Gastroesophageal sphincter (tissue), 4 donors: ENCODE measurements around the gene DOC2A. TPM values are rescaled to one million over a fixed set of nuclear protein-coding genes. Genes with fewer than 3 reads are reported as not detected.

Experiments used
- ATAC-seq: fragments of 150-250 bp; one replicate; pipeline ENCODE4 v1.9.1; 2016; ENCODE audit warnings: mild to moderate bottlenecking, moderate library complexity
- H3K27ac ChIP-seq, 4 donors: fragments of 200-600 bp; sonication (generic) in 3 of 4; 1 replicate in 3 of 4; 2 replicates in 1 of 4; pipeline ENCODE4 v1.5.1; 2016 to 2019
- H3K27me3 ChIP-seq: fragments of 200-600 bp; sonication (generic); one replicate; pipeline ENCODE4 v1.5.1; 2019
- H3K36me3 ChIP-seq, 2 donors: fragments of 200-600 bp; sonication (generic); one replicate each; pipeline ENCODE4 v1.5.1; 2019; ENCODE audit warnings: control low read depth in 1 of 2
- H3K4me1 ChIP-seq, 3 donors: fragments of 200-600 bp; sonication (generic); 1 replicate in 2 of 3; 2 replicates in 1 of 3; pipeline ENCODE4 v1.5.1; 2016 to 2019; ENCODE audit warnings: control low read depth in 2 of 3
- H3K4me3 ChIP-seq, 2 donors: fragments of 200-600 bp; sonication (generic); one replicate each; pipeline ENCODE4 v1.5.1; 2019; ENCODE audit warnings: mild to moderate bottlenecking in 1 of 2, moderate library complexity in 1 of 2
- H3K9me3 ChIP-seq, 3 donors: fragments of 200-600 bp; sonication (generic); one replicate each; pipeline ENCODE4 v1.5.1; 2017 to 2019; ENCODE audit warnings: control low read depth in 2 of 3
- CTCF ChIP-seq, 4 experiments: fragments of 200-600 bp in 2 of 4; fragments of 450-650 bp in 2 of 4; sonication (generic) in 1 of 4; IDR thresholded peaks; one replicate each; pipeline ENCODE4 v1.5.1; 2017 to 2019; ENCODE audit warnings: antibody characterized with exemption in 4 of 4, mild to moderate bottlenecking in 2 of 4, moderate library complexity in 2 of 4
- EP300 ChIP-seq: sonication (generic); formaldehyde crosslinking; IDR thresholded peaks from one replicate; pipeline ENCODE4 v1.6.1; 2017; ENCODE audit warnings: antibody characterized with exemption, mild to moderate bottlenecking
- POLR2A ChIP-seq, 2 donors: fragments of 450-650 bp; IDR thresholded peaks; one replicate each; pipeline ENCODE4 v1.6.1; 2017; ENCODE audit warnings: antibody characterized with exemption in 2 of 2, mild to moderate bottlenecking in 2 of 2, moderate library complexity in 1 of 2
- POLR2AphosphoS5 ChIP-seq: sonication (generic); formaldehyde crosslinking; IDR thresholded peaks from one replicate; pipeline ENCODE4 v1.6.1; 2017; ENCODE audit warnings: antibody characterized with exemption
- WGBS, 2 donors: methylation state at CpG; one replicate each; pipeline ENCODE4 v1.1.5; 2018; ENCODE audit warnings: low coverage in 1 of 2; 5-methylcytosine and 5-hydroxymethylcytosine counted together
- total RNA-seq, 4 donors: library from RNA; depleted of rRNA; stranded (reverse); fragments of >200 nt; gene quantifications; one replicate each; pipeline ENCODE4 v1.1.0, GENCODE V29; 2016

Gene DOC2A
- total RNA-seq, 4 donors from 2014 or later = 0.77 to 0.81 (median 0.78) TPM; not detected in 1

DNA sequence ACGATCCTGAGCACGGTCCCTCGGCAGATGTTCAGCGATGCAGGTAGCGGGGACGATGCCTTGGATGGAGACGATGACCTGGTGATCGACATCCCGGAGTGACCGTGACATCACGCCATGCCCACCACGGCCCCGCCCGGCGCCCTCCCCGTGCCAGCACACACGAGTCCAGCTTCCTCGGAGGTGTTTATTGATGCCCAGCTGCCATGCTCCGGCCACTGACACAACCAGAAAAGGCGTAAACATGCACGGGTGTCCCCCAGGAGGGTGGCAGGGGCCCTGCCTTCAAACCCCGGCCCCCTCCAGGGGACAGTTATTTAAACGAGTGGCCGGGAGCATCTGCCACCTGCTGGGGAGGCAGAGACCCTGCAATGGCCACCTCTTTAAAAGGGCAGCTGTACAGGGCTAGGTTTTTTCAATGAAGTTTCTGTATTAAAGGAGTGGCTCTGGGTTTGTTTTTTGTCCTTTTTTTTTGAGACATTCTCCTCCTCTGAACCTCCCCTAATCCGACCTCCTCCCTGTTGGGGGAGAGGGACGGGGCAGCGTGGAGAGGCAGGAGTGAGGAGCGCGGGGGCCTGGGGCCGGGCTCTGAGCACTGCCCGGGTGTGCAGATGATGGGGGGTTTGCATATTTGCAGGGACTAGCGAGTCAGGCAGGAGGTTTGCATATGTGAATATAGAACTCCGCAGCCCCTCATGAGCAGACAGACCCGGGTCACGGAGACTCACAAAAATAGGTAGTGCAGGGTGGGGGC, 5.3 kb downstream of the DOC2A start:
- Histone ChIP-seq H3K4me1 (peaks cover 0 to 21% (median 7%) of the 10 kb centered on the region in 3 donors), H3K27ac (no peak overlapping the region), H3K36me3 (peaks cover 0 to 36% of the 10 kb centered on the region in 2 donors), H3K4me3 (no peak overlapping the region), H3K27me3 (peaks cover 31% of the 10 kb centered on the region), H3K9me3 (no peaks in the 10 kb centered on the region)
- ATAC-seq = peak; percentile 54
- 35% methylated on average over 8 of the region's 35 CpGs; no CpG with 5 or more reads in 1 of the 2 donors for WGBS, 2 donors
- TF ChIP-seq EP300 = no peak
- TF ChIP-seq CTCF (IDR thresholded peaks at IDR 0.05) = peak in 3 of 4 experiments; percentile 73 to 91 (median 79)

- no peak overlapping the region for H3K27ac ChIP-seq
- peaks cover 24% of the 10 kb centered on the region for H3K27me3 ChIP-seq
- no peak overlapping the region for H3K4me3 ChIP-seq
- H3K9me3 ChIP-seq = no peaks in the 10 kb centered on the region
- no peak for ATAC-seq
- H3K4me1 ChIP-seq = peaks cover 0 to 14% (median 6%) of the 10 kb centered on the region in 3 donors
- H3K36me3 ChIP-seq = peaks cover 0 to 43% of the 10 kb centered on the region in 2 donors
- WGBS, 2 donors = 50% methylated on average over 2 of the region's 11 CpGs; no CpG with 5 or more reads in 1 of the 2 donors
- no peak for TF ChIP-seq POLR2AphosphoS5
- no peak for TF ChIP-seq POLR2A (IDR thresholded peaks at IDR 0.05)
- TF ChIP-seq EP300 = no peak
- TF ChIP-seq CTCF (IDR thresholded peaks at IDR 0.05) = no peak
These were observed 6.0 kb downstream of the DOC2A start for GRCh38 chr16:30004811-30005242.

GRCh38 chr16:30004424-30004776, 6.4 kb downstream of the DOC2A start:
- H3K27me3 ChIP-seq = peaks cover 20% of the 10 kb centered on the region
- no peak overlapping the region for H3K4me3 ChIP-seq
- H3K4me1 ChIP-seq = peaks cover 0 to 13% (median 6%) of the 10 kb centered on the region in 3 donors
- no peak for ATAC-seq
- TF ChIP-seq CTCF (IDR thresholded peaks at IDR 0.05) (no peak), POLR2A (IDR thresholded peaks at IDR 0.05) (no peak), EP300 (no peak), POLR2AphosphoS5 (no peak)
- no peaks in the 10 kb centered on the region for H3K9me3 ChIP-seq
- H3K27ac ChIP-seq = no peak overlapping the region
- H3K36me3 ChIP-seq = peaks cover 0 to 47% of the 10 kb centered on the region in 2 donors
- WGBS, 2 donors = 93% methylated on average over 3 of the region's 19 CpGs; no CpG with 5 or more reads in 1 of the 2 donors

DNA sequence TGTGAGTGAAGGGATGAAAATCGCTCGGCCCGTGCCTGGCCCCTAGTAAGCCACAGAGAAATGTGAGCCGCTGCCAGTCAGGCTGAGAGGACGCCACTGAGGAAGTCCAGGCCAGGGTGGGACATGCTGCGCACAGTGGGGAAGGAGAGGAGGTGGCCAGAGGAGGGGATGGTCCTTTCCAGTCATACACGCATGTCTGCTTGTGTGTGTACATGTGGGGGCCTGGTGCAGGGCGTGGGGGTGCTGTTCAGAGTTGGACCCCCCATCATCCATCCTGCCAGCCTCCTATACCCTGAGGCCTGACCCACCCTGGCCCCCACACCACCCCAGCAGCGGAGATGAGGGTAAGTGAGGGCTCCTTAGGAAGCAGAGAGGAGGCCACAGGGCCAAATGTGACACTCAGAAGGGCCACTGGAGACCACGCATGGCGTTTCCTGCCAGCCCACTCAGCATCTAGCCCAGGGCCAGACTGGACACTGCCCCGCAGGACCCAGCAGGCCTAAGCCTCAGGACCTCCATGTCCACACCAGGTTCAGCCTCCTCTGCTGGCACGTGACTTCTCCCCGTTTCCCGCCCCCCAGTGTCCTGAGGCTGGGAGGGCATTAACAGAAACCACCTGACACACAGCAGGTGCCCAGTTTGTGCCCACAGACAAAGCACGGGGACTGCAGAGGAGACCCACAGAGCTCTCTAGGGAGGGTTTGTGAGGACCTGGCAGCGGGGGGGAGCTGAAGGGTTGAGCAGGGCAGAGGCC, 7.0 kb downstream of the DOC2A start:
- Histone ChIP-seq H3K4me3 (no peak overlapping the region), H3K4me1 (peaks cover 0 to 13% (median 6%) of the 10 kb centered on the region in 3 donors), H3K27ac (no peak overlapping the region), H3K27me3 (peaks cover 14% of the 10 kb centered on the region), H3K9me3 (no peaks in the 10 kb centered on the region), H3K36me3 (peaks cover 0 to 53% of the 10 kb centered on the region in 2 donors)
- TF ChIP-seq EP300 (no peak), POLR2A (IDR thresholded peaks at IDR 0.05) (no peak), POLR2AphosphoS5 (no peak), CTCF (IDR thresholded peaks at IDR 0.05) (no peak)
- WGBS, 2 donors = 67 to 80% methylated on average over 1 to 4 of the region's 17 CpGs
- ATAC-seq = no peak
